ENCODE results near the gene SHB.
"Not testable (repeated sequence)": the region's sequence is repeated elsewhere in the genome, so short reads cannot be mapped to it uniquely, and the experiment has no call there.

Gene SHB

DNA sequence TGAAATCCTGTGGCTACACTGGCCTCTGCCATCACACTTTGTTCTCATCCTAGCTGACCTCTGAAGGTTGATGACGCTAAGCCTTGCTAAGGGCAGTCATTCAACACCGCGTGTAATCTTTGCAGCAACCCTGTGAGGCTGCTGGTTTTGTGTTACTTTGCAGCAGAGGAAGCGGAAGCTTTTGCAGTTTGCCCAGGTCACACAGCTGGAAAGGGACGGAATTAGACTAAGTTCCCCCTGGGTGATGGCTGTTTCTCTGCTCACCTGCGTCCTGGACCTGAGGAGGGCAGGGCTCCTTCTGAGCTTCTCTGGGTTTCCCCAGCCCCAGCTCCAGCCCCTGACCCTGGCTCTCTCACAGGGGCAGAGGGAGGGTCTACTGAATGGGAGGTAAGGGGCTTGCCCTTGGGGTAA, 157.8 kb downstream of the SHB start:
- no peaks in the 10 kb centered on the region for H4K20me1 ChIP-seq
- no peak for TF ChIP-seq Cebpa-rat (IDR thresholded peaks at IDR 0.05)
- peak overlapping the region in 2 of 11 experiments; percentile 12 to 29; a peak in 1 of 22 replicates for H3K9ac ChIP-seq
- H3K27ac ChIP-seq, result peak overlapping the region in 1 of 11 experiments; percentile 19; a peak in 1 of 22 replicates
- H3K27me3 ChIP-seq, result no peaks in the 10 kb centered on the region
- peaks cover 0 to 35% (median 15%) of the 10 kb centered on the region in 10 experiments; a peak in 18 of 20 replicates for H3K4me1 ChIP-seq
- H3K9me3 ChIP-seq (replicated peaks in 1 of 11), result no peaks in the 10 kb centered on the region
- H3K4me2 ChIP-seq, result peak overlapping the region in 3 of 11 experiments; percentile 15 to 30 (median 24); a peak in 3 of 22 replicates
- no peaks in the 10 kb centered on the region for H3K36me3 ChIP-seq
- H3K4me3 ChIP-seq, result no peak overlapping the region

DNA sequence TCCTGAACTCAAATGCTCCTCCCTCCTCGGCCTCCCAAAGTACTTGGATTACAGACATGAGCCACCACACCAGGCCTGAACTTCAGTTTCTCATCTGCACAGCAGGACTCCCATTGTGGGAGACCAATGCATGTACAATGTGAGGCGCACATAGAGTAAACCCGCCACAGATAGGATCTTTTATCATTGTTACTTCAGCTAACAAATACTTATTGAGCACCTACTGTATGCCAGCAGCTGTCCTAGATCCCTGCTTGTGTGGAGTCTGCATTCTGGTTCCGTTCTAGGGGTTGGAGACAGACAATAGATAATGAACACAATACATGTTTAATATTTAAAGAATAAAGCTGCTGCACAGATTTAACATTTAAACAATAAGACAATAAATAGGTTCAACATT, 158.8 kb downstream of the SHB start:
- Histone ChIP-seq H3K4me3 (no peak overlapping the region), H3K4me1 (peaks cover 0 to 35% (median 16%) of the 10 kb centered on the region in 10 experiments; a peak in 19 of 20 replicates), H3K36me3 (no peaks in the 10 kb centered on the region), H3K27me3 (no peaks in the 10 kb centered on the region), H3K9me3 (replicated peaks in 1 of 11) (no peaks in the 10 kb centered on the region), H3K9ac (no peak overlapping the region), H3K4me2 (no peak overlapping the region), H4K20me1 (no peaks in the 10 kb centered on the region), H3K27ac (no peak overlapping the region)
- no peak for TF ChIP-seq Cebpa-rat (IDR thresholded peaks at IDR 0.05)

- H3K27ac ChIP-seq, result not testable (repeated sequence)
- peaks cover 4 to 39% (median 20%) of the 10 kb centered on the region in 10 experiments for H3K4me1 ChIP-seq
Measured at GRCh38 chr9:37909836-37910235, 159.2 kb downstream of the SHB start.

DNA sequence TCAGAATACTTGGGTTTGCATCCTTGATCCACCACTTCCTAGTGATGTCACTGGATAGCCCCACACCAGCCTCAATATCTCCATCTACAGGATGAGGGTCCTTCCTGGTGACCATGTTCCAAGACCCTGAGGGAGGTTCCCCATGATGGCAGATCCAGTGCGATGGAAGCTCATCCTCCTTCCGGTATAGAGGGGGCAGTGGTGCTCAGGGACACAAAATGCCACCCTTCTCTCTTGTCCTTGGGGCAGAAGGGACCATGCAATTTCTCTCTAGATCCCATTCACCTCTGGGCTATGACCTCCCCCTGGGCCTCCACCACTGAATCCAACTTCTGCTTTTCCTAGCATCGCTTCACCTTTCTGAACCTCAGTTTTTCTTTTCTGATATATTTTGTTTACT, 159.7 kb downstream of the SHB start:
- Histone ChIP-seq H3K4me3 (no peak overlapping the region), H3K4me1 (peaks cover 9 to 44% (median 25%) of the 10 kb centered on the region in 10 experiments), H3K4me2 (peak overlapping the region in 9 of 11 experiments; percentile 15 to 75 (median 69); a peak in 13 of 22 replicates), H4K20me1 (no peaks in the 10 kb centered on the region), H3K27me3 (no peaks in the 10 kb centered on the region), H3K9ac (peak overlapping the region in 1 of 11 experiments; percentile 30; a peak in 2 of 22 replicates), H3K36me3 (no peaks in the 10 kb centered on the region), H3K9me3 (replicated peaks in 1 of 11) (no peaks in the 10 kb centered on the region), H3K27ac (peak overlapping the region in 7 of 11 experiments; percentile 22 to 69 (median 45); a peak in 12 of 22 replicates)
- no peak for TF ChIP-seq Cebpa-rat (IDR thresholded peaks at IDR 0.05)

More at GRCh38 chr9:37909836-37910235, 159.2 kb downstream of the SHB start:
- not testable (repeated sequence) for H4K20me1 ChIP-seq; H3K27me3 ChIP-seq; H3K4me3 ChIP-seq; H3K9me3 ChIP-seq (replicated peaks in 1 of 11); H3K36me3 ChIP-seq; H3K9ac ChIP-seq
- H3K4me2 ChIP-seq, result peak overlapping the region in 1 of 11 experiments; percentile 69; a peak in 1 of 22 replicates

DNA sequence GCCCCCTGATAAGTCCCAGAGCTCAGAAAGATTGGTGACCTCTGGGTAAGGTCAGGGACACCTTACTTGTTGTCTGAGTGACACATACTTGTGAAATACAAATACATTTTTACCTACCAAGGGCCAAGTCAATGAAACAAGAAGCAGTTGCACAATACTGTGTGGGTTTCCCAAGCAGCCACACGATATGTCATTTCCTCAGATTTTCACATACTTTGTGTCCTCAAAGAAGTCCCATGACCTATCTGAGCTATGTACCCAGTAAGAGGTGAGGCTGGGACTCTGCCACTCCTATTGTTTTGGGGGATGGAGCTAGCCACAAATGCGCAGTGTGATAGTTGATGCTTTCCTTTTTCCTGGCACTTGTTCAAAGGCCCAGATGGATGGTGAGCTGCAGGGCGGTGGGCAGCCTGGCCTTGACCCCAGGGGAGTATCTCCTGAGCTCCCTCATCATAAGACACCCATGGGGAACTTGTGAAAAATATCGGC, 160.3 kb downstream of the SHB start:
- Histone ChIP-seq H3K9ac (peak overlapping the region in 2 of 11 experiments; percentile 30 to 36; a peak in 3 of 22 replicates), H3K36me3 (no peaks in the 10 kb centered on the region), H3K27ac (peak overlapping the region in 8 of 11 experiments; percentile 3 to 69 (median 42); a peak in 13 of 22 replicates), H3K4me1 (peaks cover 10 to 42% (median 25%) of the 10 kb centered on the region in 10 experiments), H3K4me2 (peak overlapping the region in 9 of 11 experiments; percentile 15 to 75 (median 69); a peak in 15 of 22 replicates), H4K20me1 (peaks cover 0 to under 1% (median 0%) of the 10 kb centered on the region in 11 experiments; a peak in 1 of 22 replicates), H3K9me3 (replicated peaks in 1 of 11) (no peaks in the 10 kb centered on the region), H3K27me3 (no peaks in the 10 kb centered on the region), H3K4me3 (no peak overlapping the region)
- peak in 10 of 11 experiments; percentile 22 to 85 (median 68); a peak in 17 of 22 replicates for TF ChIP-seq Cebpa-rat (IDR thresholded peaks at IDR 0.05)

- H3K9ac ChIP-seq, result peak overlapping the region in 3 of 11 experiments; percentile 4 to 36 (median 19); a peak in 2 of 22 replicates
- peaks cover 0 to 5% (median 0%) of the 10 kb centered on the region in 11 experiments; a peak in 3 of 22 replicates for H4K20me1 ChIP-seq
- no peaks in the 10 kb centered on the region for H3K9me3 ChIP-seq (replicated peaks in 1 of 11)
- H3K27ac ChIP-seq, result peak overlapping the region in 6 of 11 experiments; percentile 0 to 69 (median 46); a peak in 8 of 22 replicates
- no peaks in the 10 kb centered on the region for H3K36me3 ChIP-seq
- H3K4me3 ChIP-seq, result no peak overlapping the region
- peak overlapping the region in 9 of 11 experiments; percentile 15 to 75 (median 69); a peak in 14 of 22 replicates for H3K4me2 ChIP-seq
- no peak for TF ChIP-seq Cebpa-rat (IDR thresholded peaks at IDR 0.05)
- H3K27me3 ChIP-seq, result no peaks in the 10 kb centered on the region
- peaks cover 10 to 41% (median 24%) of the 10 kb centered on the region in 10 experiments for H3K4me1 ChIP-seq
Measured at GRCh38 chr9:37908283-37908682, 160.7 kb downstream of the SHB start.

DNA sequence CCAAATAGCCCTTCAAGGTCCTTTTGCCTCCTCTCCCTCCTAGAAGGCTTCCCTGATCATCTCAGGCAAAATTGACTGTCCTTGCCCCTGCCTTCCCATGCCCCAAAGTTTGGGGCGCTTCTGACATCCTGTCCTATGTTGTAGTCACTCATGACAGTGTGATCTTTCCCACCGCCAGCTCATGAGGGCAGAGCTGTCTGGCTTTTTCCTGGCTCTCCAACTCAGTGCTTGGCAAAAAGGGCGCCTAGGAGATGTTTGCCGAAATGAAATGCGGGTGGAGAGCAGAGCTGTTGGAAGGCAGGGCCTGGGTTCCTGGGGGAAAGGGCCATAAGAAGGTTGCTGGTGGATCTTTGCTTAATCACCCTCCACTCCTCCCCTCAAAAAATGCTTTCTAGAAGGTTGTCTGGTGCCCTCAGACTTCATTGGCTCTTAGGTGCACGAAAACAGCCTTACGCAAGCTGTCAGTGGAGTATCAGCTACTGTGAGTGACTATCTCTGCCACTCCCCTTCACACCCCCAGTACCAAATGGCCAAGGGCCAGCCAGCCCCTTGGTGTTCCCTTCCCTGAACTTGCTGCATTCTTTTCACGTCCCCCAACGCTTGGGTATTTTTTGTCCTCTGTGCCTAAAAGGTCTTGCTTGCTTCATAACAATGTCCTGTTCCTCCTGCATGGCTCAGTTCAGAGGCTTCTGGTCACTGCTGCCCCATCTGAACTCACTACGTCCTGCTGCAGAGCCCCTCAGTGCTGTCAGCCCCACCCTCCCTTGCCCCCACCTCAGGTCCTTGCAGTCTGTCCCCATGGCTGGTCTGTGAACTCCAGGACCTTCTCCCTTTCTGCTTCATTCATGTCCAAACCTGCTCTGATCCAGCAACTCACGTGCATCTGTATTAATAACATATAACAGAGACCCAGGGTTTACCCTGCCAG, 162.5 kb downstream of the SHB start:
- Histone ChIP-seq H3K4me2 (no peak overlapping the region; a peak in 1 of 22 replicates), H4K20me1 (peaks cover 0 to 21% (median 12%) of the 10 kb centered on the region in 11 experiments; a peak in 8 of 22 replicates), H3K27ac (no peak overlapping the region), H3K9ac (no peak overlapping the region), H3K4me1 (peaks cover 27 to 46% (median 38%) of the 10 kb centered on the region in 10 experiments), H3K27me3 (no peaks in the 10 kb centered on the region), H3K4me3 (no peak overlapping the region), H3K36me3 (no peaks in the 10 kb centered on the region), H3K9me3 (replicated peaks in 1 of 11) (no peaks in the 10 kb centered on the region)
- TF ChIP-seq Cebpa-rat (IDR thresholded peaks at IDR 0.05), result no peak

DNA sequence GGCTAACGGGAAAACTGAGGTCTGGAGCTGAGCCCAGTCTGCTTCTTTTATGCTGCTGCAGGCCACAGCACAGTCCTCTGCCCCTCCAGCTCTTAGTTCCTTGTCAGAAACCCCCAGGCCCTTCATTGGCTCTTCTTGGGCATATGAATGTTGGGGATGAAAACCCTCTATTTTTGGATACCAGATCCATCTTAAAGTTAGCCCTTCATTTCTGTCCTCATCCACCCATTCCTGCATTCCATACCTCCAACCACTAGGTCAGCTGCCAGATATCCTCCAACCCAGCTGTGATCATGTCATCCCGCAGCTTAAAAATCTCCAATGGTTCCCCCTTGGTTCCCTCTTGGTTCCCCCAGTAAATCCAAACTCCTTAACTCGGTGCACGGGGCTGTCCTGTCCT, 163.3 kb downstream of the SHB start:
- Histone ChIP-seq H3K4me2 (no peak overlapping the region), H4K20me1 (peaks cover 0 to 29% (median 18%) of the 10 kb centered on the region in 11 experiments; a peak in 14 of 22 replicates), H3K4me3 (no peak overlapping the region), H3K9ac (no peak overlapping the region), H3K4me1 (peaks cover 31 to 48% (median 44%) of the 10 kb centered on the region in 10 experiments), H3K27ac (no peak overlapping the region), H3K9me3 (replicated peaks in 1 of 11) (no peaks in the 10 kb centered on the region), H3K27me3 (no peaks in the 10 kb centered on the region), H3K36me3 (peaks cover 0 to 7% (median 1%) of the 10 kb centered on the region in 11 experiments; a peak in 7 of 22 replicates)
- TF ChIP-seq Cebpa-rat (IDR thresholded peaks at IDR 0.05), result no peak
